Activated CD8-positive, alpha-beta memory T cell treated with anti-CD3 and anti-CD28 coated beads, Interleukin-2, amount 10 ng/mL, durations not matched to agents 7 days and 5 days (primary cell): ENCODE data around the gene FDX2. TPM values are rescaled to one million over a fixed set of nuclear protein-coding genes. Genes with fewer than 3 reads are reported as not detected.
"Not testable (repeated sequence)": the region's sequence is repeated elsewhere in the genome, so short reads cannot be mapped to it uniquely, and the experiment has no call there.

Experiments
- ATAC-seq: fragments of 150-1000 bp; cut with Tn5 transposase; one replicate; pipeline ENCODE4 v1.10.0; 2021; ENCODE audit warnings: moderate library complexity
- CTCF ChIA-PET: fragments of 350-600 bp; sonication (Branson Sonifier 250); formaldehyde crosslinking; loops from one replicate; lab custom pipeline; 2021; ENCODE audit warnings: antibody characterized with exemption; lab: Charles Lee
- DNase-seq: peaks from one replicate; pipeline ENCODE4 v3.0.0-alpha.2; 2020
- H3K27ac Mint-ChIP-seq: one replicate; pipeline ENCODE4 v1.8.0; 2021; ENCODE audit warnings: mild to moderate bottlenecking, mixed read lengths
- H3K27me3 Mint-ChIP-seq: one replicate; pipeline ENCODE4 v1.8.0; 2021; ENCODE audit warnings: mixed read lengths
- H3K36me3 Mint-ChIP-seq: one replicate; pipeline ENCODE4 v1.8.0; 2021; ENCODE audit warnings: mild to moderate bottlenecking, mixed read lengths
- H3K4me1 Mint-ChIP-seq: one replicate; pipeline ENCODE4 v1.8.0; 2021; ENCODE audit warnings: mixed read lengths
- H3K4me3 Mint-ChIP-seq: one replicate; pipeline ENCODE4 v1.8.0; 2021; ENCODE audit warnings: mild to moderate bottlenecking, moderate library complexity, mixed read lengths
- H3K9me3 Mint-ChIP-seq: one replicate; pipeline ENCODE4 v1.8.0; 2022; ENCODE audit warnings: low read depth, mixed read lengths
- total RNA-seq, 2 experiments: library from RNA; stranded (reverse); gene quantifications; one replicate each; pipeline ENCODE4 v1.2.3, GENCODE V29; 2021

FDX2 gene
- total RNA-seq, 2 experiments from 2014 or later: 7.4 to 11.1 TPM

DNA sequence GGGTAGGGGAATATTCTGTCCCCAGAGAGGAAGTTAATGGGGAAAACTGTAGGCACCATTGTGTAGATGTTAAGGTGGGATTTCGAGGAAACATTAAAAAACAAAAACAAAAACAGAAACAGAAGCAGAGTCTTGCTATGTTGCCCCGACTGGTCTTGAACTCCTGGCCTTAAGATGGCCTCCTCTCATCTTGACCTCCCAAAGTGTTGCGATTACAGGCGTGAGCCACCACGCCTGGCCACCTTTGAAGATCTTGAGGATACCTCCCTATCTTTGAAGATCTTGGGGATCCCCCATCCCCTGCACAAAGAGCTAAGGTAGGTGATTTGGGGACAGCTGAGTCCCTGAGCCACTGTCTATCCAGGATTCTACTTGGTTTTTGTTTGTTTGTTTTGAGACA is 24.2 kb upstream of the FDX2 start:
- Mint-ChIP-seq H3K4me3 (peak overlapping the region; percentile 93), H3K4me1 (peaks cover 35% of the 10 kb centered on the region), H3K36me3 (peaks cover 5% of the 10 kb centered on the region), H3K9me3 (no peaks in the 10 kb centered on the region), H3K27me3 (no peaks in the 10 kb centered on the region), H3K27ac (peak overlapping the region; percentile 96)
- CTCF ChIA-PET: interaction anchor here (0.6 to 2.0 kb wide), 5 partner anchors 59 to 360 kb away, joined by 4 to 8 read pairs (median 4); no protein-coding TSS in a partner anchor
- ATAC-seq (no peak), DNase-seq (no peak)

DNA sequence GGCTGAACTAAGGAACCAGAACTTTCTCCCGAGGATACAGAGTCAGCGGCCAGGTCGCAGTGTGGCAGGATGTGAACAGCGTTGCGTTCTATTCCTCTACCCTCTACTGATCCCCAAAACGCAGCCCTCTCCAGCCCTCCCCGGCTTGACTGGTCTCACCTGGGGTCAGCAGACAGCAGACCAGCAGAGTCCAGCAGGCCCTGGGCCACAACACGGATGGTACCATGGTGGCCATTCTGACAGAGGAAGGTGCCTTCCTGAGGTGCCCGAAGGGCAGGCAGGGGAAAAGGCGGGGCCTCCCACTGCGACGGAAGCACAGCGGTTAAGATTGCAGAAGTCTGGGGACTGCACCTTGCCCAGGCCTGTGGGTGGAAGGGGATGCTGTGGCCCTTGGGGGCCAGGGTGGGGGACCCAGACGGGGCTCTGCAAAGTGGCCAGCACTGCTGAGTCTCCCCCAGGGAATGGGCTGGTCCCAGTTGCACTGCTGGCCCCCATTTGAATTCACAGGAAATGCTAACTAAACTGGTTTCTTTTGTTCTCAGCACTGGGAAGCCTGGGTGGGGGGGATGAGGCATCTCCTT is 23.7 kb upstream of the FDX2 start, which contains the start of gene ICAM3:
Gene ICAM3, minus strand, starts transcription at position 245 of the 581 bp plus-strand sequence. Its CDS starts 10 bp downstream, at position 235.
- peak within 1 kb of the TSS; percentile 96 for H3K27ac Mint-ChIP-seq
- H3K4me1 Mint-ChIP-seq: peaks cover 39% of the 10 kb centered on the region
- no peaks in the 10 kb centered on the region for H3K9me3 Mint-ChIP-seq
- H3K36me3 Mint-ChIP-seq: peaks cover 9% of the 10 kb centered on the region
- peak; percentile 88 for DNase-seq
- ATAC-seq: peak; percentile 94
- CTCF ChIA-PET: interaction anchor here (0.6 to 2.0 kb wide), 2 partner anchors 81 to 116 kb away, joined by 4 to 8 read pairs; no protein-coding TSS in a partner anchor
- no peaks in the 10 kb centered on the region for H3K27me3 Mint-ChIP-seq
- peak within 1 kb of the TSS; percentile 93 for H3K4me3 Mint-ChIP-seq

DNA sequence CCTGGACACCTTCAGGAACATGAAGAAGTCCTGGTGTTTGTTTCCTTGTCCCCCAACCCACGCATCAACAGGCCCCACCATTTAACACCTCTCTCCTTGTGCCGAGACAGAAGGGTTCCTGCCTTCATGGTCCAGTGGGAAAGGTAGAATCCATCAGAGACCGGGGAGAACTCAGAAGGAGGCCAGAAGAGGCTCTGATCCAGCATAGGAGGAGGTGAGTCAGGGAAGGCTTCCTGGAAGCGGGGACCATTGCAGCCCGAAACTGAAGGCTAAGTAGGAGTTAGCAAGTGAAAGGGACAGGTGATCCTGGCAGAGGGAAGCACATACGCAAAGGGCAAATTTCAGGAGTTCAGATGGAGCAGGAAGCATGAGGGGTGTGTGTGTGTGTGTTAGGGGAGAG is 23.1 kb upstream of the FDX2 start:
- Mint-ChIP-seq H3K4me3 (peak overlapping the region; percentile 93), H3K36me3 (peaks cover 13% of the 10 kb centered on the region), H3K27me3 (no peaks in the 10 kb centered on the region), H3K9me3 (no peaks in the 10 kb centered on the region), H3K4me1 (peaks cover 44% of the 10 kb centered on the region), H3K27ac (peak overlapping the region; percentile 96)
- CTCF ChIA-PET: no interaction called here
- ATAC-seq (no peak), DNase-seq (no peak)

DNA sequence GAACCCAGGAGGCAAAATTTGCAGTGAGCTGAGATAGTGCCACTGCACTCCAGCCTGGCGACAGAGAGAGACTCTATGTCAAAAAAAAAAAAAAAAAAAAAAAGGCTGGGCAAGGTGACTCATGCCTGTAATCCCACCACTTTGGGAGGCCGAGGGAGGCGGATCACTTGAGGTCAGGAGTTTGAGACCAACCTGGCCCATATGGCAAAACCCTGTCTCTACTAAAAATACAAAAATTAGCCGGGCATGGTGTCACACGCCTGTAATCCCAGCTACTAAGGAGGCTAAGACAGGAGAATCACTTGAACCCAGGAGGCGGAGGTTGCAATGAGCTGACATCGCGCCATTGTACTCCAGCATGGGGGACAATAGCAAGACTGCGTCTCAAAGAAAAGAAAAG is 20.9 kb upstream of the FDX2 start:
- peaks cover 25% of the 10 kb centered on the region for H3K36me3 Mint-ChIP-seq
- H3K27me3 Mint-ChIP-seq, H3K4me3 Mint-ChIP-seq, H3K9me3 Mint-ChIP-seq, ATAC-seq, DNase-seq, H3K27ac Mint-ChIP-seq: not testable (repeated sequence)
- CTCF ChIA-PET: interaction anchor here (1.0 to 1.3 kb wide), 2 partner anchors 67 to 78 kb away, joined by 4 read pairs; no protein-coding TSS in a partner anchor
- peaks cover 60% of the 10 kb centered on the region for H3K4me1 Mint-ChIP-seq

DNA sequence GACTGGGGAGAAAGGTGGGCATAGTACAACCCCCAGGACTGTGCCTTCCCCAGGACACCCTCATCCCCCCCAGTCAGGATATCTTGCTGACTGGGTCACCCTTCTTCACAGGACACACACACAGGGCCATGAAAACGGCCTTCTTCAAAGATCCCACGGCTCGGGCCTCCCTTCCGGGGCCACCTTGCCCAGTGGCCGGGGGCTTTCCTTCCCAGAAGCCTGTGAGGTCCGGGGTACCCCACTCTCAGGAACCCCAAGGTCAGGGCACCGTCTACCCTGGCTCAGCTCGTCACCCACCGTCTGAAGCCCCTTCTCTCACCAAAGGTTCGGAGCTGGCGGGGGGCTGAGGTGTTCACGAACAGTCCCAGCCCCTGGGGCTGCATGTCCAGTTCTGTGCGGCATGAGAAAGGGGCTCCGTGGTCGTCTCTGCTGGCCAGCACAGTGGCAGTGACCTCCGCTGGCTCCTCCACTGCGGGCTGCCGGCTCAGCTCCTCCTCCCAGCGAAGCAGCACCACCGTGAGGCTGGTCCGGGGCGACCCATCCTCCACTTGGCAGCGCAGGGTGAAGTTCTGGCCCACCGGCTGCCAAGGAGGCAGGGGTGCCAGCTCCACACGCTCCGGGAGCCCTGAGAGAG is 19.7 kb upstream of the FDX2 start:
- Mint-ChIP-seq H3K4me3 (no peak overlapping the region), H3K36me3 (peaks cover 26% of the 10 kb centered on the region), H3K27me3 (no peaks in the 10 kb centered on the region), H3K9me3 (no peaks in the 10 kb centered on the region), H3K27ac (no peak overlapping the region), H3K4me1 (peaks cover 58% of the 10 kb centered on the region)
- CTCF ChIA-PET: interaction anchor here (1.3 kb wide), 1 partner anchor 77 kb away, joined by 4 read pairs; no protein-coding TSS in a partner anchor
- no peak for ATAC-seq
- no peak for DNase-seq

DNA sequence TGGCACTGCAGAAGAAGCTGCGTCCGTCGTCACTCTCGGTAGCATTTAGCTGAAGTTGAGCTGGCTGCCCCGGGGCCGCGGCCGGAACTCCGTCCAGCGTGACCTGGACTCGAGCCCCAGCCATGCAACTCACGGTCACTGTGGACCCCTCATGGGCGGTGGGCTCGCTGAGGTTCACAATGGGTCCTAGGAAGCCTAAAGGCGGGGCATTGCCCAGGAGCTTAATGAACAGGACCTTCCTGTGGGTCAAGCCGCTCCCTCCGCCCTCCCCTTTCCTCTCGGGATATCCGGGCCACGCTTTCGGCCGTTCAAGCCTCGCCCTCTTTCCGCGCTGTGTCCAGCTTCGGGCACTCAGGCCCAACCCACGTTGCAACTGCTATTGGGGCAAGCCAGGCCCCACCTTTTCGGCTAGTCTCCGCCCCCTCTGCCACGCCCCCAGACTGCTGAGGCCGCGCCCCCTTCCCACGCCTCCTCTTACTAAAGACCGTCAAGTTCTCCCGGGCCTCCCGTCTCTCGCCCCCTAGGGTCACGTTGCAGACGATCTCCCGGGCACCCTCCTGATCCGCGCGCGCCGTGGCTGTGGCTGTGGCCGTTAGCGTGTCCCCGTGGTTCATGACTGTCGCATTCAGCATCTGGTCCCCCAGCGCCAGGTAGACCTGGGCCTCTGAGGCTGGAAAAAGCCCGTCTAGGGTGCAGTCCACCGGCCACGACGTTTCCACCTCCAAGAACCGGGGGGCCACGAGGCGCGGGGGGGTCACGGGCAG is 19.0 kb upstream of the FDX2 start:
- no peaks in the 10 kb centered on the region for H3K27me3 Mint-ChIP-seq
- no peak for ATAC-seq
- H3K27ac Mint-ChIP-seq: no peak overlapping the region
- peaks cover 58% of the 10 kb centered on the region for H3K4me1 Mint-ChIP-seq
- peaks cover 32% of the 10 kb centered on the region for H3K36me3 Mint-ChIP-seq
- peak; percentile 61 for DNase-seq
- CTCF ChIA-PET: interaction anchor here (1.6 to 2.2 kb wide), 3 partner anchors 9 to 81 kb away, joined by 4 to 14 read pairs (median 6); no protein-coding TSS in a partner anchor
- H3K9me3 Mint-ChIP-seq: no peaks in the 10 kb centered on the region
- H3K4me3 Mint-ChIP-seq: no peak overlapping the region

DNA sequence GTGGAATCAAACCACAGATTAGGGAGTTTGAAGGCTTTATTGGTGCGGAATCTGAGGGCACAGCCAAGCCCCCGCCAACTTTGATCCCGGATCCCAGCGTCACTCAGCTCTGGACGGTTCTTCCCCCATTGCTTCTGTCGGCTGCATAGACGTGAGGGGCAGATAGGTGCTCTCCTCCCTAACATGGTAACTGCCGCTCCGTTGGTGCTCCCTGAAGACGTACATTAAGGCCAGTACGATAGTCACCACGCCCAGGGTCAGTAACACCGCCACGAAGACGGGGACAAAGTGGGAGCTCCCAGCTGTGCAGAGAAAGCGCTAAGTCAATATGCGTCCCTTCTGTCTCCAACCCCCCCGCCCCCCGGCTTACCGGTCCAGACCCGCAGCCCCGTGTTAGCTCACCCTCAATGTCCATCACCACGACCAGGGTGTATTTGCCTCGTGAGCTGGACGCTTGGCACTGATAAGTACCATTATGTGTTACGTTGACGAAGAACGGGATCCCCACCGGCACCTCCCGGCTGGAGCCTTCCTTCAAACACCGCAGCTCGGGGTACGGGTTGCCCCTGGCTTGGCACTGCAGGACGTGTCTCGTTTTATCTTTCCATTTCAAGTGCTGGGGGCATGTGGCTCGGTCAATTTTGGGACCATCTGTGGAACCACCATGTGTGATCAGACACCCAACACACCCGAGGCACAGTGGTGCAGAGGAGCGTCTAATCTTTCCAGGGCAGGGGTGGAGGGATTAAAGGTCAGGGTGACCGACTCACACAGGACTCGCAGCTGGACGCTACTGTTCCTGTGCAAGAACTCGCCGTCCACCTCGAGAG is 18.2 kb upstream of the FDX2 start:
- H3K27ac Mint-ChIP-seq: peak overlapping the region; percentile 94
- H3K9me3 Mint-ChIP-seq: no peaks in the 10 kb centered on the region
- peaks cover 50% of the 10 kb centered on the region for H3K4me1 Mint-ChIP-seq
- H3K36me3 Mint-ChIP-seq: peaks cover 33% of the 10 kb centered on the region
- peak overlapping the region; percentile 99 for H3K4me3 Mint-ChIP-seq
- CTCF ChIA-PET: interaction anchor here (0.9 to 2.2 kb wide), 13 partner anchors 9 to 530 kb away, joined by 3 to 14 read pairs (median 4); partner anchors contain the start of genes CDC37, ICAM1 and TYK2
- ATAC-seq: peak; percentile 8
- no peaks in the 10 kb centered on the region for H3K27me3 Mint-ChIP-seq
- no peak for DNase-seq

DNA sequence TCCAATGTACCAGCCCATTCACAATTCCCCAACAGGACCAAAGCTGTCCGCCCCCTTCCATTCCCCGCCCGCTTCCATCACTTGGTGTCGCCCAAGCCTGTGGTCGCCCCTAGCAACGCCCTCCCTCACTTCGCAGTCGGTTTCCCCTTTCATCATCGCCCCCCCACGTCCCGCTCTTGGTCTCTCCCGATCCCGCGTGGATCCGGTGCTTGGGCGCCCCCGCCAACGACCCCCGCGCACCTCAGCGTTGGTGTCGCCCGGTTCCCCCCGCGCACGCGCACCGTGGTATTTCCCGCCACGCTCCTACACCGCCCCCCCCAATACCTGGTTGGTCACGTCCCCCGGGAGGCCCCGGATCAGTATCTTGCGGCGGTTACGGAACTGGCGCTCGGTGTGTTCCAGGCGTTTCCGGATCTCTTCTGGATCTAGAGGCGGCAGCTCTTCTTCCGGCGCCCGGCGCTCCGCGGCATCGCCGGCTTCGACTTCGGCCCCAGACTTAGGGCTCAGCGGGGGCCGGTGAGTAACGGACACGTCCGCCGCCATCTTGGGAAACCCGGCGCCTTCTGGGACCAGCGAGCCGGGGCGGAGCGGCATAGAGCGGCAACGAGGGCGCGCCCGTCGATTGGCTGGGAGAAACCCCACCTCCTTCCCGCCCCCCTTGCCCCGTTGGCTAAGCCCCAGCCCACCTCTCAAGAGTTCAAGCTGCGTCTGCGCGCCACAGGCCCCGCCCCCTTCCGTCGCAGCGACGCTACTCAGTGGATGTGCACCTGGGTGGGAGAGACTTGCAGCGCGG is 17.3 kb upstream of the FDX2 start, which contains the start of gene RAVER1:
Gene RAVER1, minus strand, starts transcription at position 565 of the 793 bp plus-strand sequence. Its CDS starts 22 bp downstream, at position 543.
- no peaks in the 10 kb centered on the region for H3K27me3 Mint-ChIP-seq
- ATAC-seq: peak; percentile 97

DNA sequence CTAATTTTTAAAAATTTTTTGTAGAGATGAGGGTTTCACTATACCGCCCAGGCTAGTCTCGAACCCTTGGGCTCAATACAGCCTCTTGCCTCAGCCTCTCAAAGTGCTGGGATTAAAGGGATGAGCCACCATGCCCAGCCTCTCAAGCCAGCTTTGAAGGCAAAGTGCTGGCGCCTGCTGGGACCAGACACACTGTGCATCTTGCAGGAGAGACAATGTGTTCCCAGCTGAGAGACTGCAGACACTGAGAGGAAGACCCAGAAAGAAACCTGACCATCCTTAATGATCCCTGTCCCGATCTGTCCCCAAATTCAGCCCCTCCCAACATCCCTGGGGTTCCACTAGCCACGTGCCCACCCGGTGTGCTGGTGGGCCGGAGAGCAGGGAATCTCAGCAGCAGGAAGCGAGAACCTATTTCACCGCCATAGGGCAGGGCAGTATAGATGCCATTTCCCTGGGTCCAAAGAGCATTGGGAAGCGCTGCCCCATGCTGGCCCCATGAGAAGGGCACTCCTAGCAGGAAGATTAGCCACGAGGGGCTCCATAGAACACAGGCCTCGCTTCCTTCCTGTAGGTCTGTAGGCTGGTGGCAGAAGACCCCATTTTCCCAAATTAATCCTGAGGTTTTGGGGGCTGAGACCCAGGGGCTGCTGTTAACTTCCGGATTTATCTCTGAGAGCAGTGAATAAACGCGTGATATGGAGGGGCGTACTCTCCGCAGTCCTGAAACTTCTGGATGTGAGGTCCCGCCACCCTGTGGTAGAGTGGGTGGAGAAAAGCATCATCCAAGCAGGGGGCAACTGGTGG is 16.5 kb upstream of the FDX2 start:
- Mint-ChIP-seq H3K27me3 (no peaks in the 10 kb centered on the region), H3K36me3 (peaks cover 40% of the 10 kb centered on the region), H3K9me3 (no peaks in the 10 kb centered on the region), H3K4me1 (peaks cover 40% of the 10 kb centered on the region), H3K27ac (peak overlapping the region; percentile 94), H3K4me3 (peak overlapping the region; percentile 99)
- CTCF ChIA-PET: interaction anchor here (0.6 to 2.2 kb wide), 10 partner anchors 27 to 96 kb away, joined by 3 to 14 read pairs (median 4); partner anchors contain the start of gene ICAM1
- no peak for ATAC-seq
- DNase-seq: no peak

More for the DNA sequence above, 17.3 kb upstream of the FDX2 start, which contains the start of gene RAVER1:
- peaks cover 35% of the 10 kb centered on the region for H3K36me3 Mint-ChIP-seq
- CTCF ChIA-PET: interaction anchor here (0.6 to 2.2 kb wide), 16 partner anchors 10 to 531 kb away, joined by 3 to 14 read pairs (median 4); partner anchors contain the start of genes CDC37, ICAM1 and TYK2
- H3K9me3 Mint-ChIP-seq: no peaks in the 10 kb centered on the region
- H3K27ac Mint-ChIP-seq: peak within 1 kb of the TSS; percentile 94
- H3K4me1 Mint-ChIP-seq: peaks cover 42% of the 10 kb centered on the region
- H3K4me3 Mint-ChIP-seq: peak within 1 kb of the TSS; percentile 99
- peak; percentile 99 for DNase-seq

DNA sequence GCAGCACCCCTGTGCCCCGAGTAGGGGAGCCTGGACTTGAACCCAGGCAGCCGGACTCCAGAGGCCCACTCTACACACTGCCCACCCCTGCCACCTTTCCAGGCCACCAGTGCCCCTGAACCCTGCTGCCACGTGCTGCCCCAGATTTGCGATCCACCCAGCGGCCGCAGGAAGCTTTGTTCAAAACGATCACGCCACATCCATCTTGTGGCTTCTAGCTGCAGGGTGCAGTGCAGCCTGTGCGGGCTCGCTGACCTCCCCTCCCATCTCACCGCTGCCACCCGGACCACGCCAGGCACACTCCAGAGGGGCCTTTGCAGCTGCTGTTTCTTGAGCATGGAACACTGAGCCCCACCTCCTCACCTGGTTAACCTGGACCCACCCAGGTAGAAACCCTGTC is 13.7 kb upstream of the FDX2 start:
- CTCF ChIA-PET: interaction anchor here (1.0 to 1.7 kb wide), 2 partner anchors 61 to 75 kb away, joined by 3 to 4 read pairs; no protein-coding TSS in a partner anchor
- H3K4me3 Mint-ChIP-seq: no peak overlapping the region
- H3K27me3 Mint-ChIP-seq: no peaks in the 10 kb centered on the region
- DNase-seq: no peak
- no peak overlapping the region for H3K27ac Mint-ChIP-seq
- ATAC-seq: no peak
- H3K36me3 Mint-ChIP-seq: peaks cover 39% of the 10 kb centered on the region
- H3K4me1 Mint-ChIP-seq: peaks cover 29% of the 10 kb centered on the region
- no peaks in the 10 kb centered on the region for H3K9me3 Mint-ChIP-seq
